ENCODE data around the gene FAM120B.
"Not testable (repeated sequence)": the region's sequence is repeated elsewhere in the genome, so short reads cannot be mapped to it uniquely, and the experiment has no call there.

The FAM120B gene
- 14.9 to 46.0 (median 26.4) reads per million in 17 experiments for total RNA-seq

GRCh38 chr6:170306324-170307079, at the start of gene FAM120B:
Gene FAM120B (plus strand): TSS chr6:170306758. CDS start chr6:170317391, 10,633 bp downstream.
- DNase-seq = peak; percentile 98 to 99 (median 99)

GRCh38 chr6:170257376-170257775, 49.2 kb upstream of the FAM120B start:
- DNase-seq = no peak

GRCh38 chr6:170258407-170258806, 48.2 kb upstream of the FAM120B start:
- peak; percentile 24 to 44 (median 34) for DNase-seq

- no peak for DNase-seq
Measured at GRCh38 chr6:170259278-170259677, 47.3 kb upstream of the FAM120B start.

GRCh38 chr6:170260686-170261085, 45.9 kb upstream of the FAM120B start:
- DNase-seq = no peak

- DNase-seq = no peak
Measured at GRCh38 chr6:170261643-170262488, 44.7 kb upstream of the FAM120B start.

GRCh38 chr6:170262489-170263088, 44.0 kb upstream of the FAM120B start:
- DNase-seq = no peak

- DNase-seq = no peak
Measured at GRCh38 chr6:170263410-170263809, 43.1 kb upstream of the FAM120B start.

- DNase-seq = no peak
Measured at GRCh38 chr6:170264086-170264485, 42.5 kb upstream of the FAM120B start.

- DNase-seq = not testable (repeated sequence)
Measured at GRCh38 chr6:170264644-170265043, 41.9 kb upstream of the FAM120B start.

- DNase-seq = no peak
Measured at GRCh38 chr6:170265655-170266054, 40.9 kb upstream of the FAM120B start.

- DNase-seq = peak; percentile 50 to 74 (median 65)
Measured at GRCh38 chr6:170266061-170266825, 40.3 kb upstream of the FAM120B start.

- no peak for DNase-seq
Measured at GRCh38 chr6:170267688-170268087, 38.9 kb upstream of the FAM120B start.

- no peak for DNase-seq
Measured at GRCh38 chr6:170268216-170269129, 38.1 kb upstream of the FAM120B start.

- no peak for DNase-seq
Measured at GRCh38 chr6:170269151-170269845, 37.3 kb upstream of the FAM120B start.

GRCh38 chr6:170269846-170270541, 36.6 kb upstream of the FAM120B start:
- no peak for DNase-seq

- no peak for DNase-seq
Measured at GRCh38 chr6:170270984-170271593, 35.5 kb upstream of the FAM120B start.

- DNase-seq = peak; percentile 86 to 93 (median 92)
Measured at GRCh38 chr6:170271771-170272314, 34.7 kb upstream of the FAM120B start.
